Mucosa of gallbladder (tissue), 1 donor: Measurements from ENCODE around the gene SYCE3. TPM values are rescaled to one million over a fixed set of nuclear protein-coding genes. Genes with fewer than 3 reads are reported as not detected.

Experiments
- DNase-seq: peaks from one replicate; pipeline ENCODE4 v3.0.0-alpha.2; 2020; ENCODE audit warnings: low spot score
- total RNA-seq: library from RNA; stranded (reverse); gene quantifications from one replicate; pipeline ENCODE4 v1.2.1, GENCODE V29; 2021
- donor health status: DM: no; HTN: no; CAD: no.

The SYCE3 gene
- total RNA-seq, 1 donor from 2014 or later = not detected

DNA sequence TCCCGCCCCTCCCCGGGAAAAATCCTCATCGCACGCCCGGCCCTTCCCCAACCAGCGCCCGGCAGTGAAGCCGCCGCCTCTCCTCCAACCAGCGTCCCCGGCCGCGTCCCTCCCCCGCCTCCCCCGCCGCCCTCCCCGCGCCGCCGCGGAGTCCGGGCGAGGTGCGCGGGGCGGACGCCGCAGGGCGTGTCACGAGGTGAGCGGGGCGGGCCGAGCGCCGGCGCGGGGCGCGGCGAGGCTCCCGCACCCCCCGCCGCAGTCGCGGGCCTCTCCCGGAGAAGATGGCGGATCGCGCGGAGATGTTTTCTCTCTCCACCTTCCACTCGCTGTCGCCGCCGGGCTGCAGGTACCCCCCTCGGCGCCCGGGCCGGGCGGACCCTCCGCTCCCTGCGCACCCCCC, 37.8 kb upstream of the SYCE3 start, which contains the start of gene MAPK8IP2:
Gene MAPK8IP2 (plus strand): TSS at position 256 of the 400 bp plus-strand sequence. CDS start 26 bp downstream, at position 282.
- DNase-seq = no peak

DNA sequence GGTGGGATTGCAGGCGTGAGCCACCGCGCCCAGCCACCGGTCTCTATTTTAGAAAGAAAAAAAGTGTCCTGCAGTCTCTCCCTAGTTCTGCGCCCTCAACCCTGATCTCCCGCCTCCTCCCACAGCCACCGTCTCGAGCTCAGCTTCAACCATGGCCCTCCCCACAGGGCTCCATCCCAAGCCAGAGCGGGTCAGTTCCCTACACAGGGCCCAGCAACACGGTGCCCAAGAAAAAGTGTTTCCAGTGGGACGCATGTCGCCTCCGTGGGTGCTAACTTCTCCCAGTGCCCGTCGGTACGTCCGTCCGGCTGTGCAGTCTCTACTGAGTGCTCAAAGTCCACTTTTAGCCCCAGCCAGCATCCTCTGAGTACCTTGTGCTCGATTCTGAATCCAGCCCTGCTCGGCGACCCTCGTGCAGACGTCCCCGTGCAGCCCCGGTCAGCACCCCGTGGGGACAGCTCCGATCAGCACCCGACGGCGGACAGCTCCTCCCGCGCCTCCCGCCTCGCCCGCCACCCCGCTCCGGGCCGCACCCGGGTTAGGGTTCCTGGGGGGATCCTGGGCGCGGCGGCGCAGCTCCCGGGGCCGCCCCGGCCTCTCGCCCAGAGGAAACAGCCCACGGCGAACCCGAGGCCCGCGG, 37.2 kb upstream of the SYCE3 start:
- DNase-seq = peak; percentile 49

DNA sequence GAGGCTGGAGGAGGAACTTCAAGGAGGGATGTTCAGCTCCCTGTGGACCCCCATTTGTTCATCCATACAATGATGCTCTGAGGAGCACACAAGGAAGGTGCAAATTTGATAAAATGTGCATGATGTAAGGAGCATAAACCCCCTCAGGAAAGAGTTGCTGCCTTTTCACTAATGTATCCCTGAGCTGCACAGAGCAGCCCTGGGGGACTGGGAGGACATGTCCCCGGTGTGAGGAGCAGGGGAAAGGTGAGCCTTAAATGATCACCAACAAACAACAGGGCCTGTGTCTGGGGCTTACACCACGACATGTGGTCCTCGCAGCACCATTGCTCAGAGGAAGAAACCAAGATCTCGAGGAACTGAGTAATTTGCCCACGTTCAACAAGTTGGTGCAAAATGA, 34.4 kb upstream of the SYCE3 start:
- DNase-seq = no peak

DNA sequence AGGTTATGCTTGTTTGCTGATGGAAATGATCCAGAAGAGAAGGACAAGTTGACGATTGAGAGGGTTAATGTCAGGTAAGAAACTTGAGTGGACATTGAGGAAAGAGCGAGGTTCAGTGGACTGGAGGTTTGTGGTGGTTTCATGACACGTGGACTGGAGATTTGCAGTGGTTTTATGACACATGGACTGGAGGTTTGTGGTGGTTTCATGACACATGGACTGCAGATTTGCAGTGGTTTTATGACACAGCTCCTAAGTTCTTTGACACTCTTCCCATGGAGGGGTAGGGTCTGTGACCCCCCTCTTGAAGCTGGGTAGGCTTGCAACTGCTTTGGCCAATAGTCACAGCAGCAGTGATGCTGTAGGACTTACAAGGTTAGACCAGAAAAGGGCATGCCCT, 32.5 kb upstream of the SYCE3 start:
- DNase-seq = no peak

DNA sequence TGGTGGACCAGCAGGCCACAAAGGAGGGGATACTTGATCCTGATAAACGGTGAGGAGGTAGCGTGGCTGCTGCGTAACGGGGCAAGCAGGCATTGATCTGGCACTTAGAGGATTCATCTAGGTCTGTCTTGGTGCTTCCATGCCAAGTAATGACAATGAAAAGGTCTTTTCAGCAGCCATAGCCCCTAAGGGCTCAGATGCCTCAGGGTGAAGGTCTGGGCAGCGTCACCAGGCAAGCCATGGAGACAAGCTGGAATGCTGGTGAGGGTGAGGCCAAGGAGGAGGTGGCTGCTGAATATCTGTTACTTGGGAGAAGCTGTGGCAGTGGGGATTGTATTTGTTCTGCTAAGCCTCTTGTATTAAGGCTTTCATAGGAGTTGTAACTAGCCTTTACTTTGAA, 24.7 kb upstream of the SYCE3 start:
- no peak for DNase-seq

DNA sequence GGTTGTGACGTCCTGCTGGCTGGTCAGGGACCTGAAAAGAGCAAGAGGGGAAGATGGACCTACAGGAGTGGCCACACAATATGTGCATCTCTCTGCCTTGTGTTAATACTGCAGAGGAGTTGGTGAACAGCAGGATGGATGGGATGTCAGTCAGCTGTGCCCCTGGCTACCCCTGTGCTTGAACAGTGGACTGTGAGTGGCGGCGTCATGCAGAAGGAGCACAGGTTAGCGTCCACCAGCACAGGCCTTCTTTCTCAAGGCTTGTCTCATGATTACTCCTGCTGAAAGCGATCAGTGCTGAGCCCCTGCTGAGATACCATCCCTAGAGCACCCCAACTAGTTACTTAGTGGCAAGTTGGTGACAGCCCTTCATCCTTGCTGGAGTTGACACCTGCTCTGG, 23.7 kb upstream of the SYCE3 start:
- DNase-seq = no peak

DNA sequence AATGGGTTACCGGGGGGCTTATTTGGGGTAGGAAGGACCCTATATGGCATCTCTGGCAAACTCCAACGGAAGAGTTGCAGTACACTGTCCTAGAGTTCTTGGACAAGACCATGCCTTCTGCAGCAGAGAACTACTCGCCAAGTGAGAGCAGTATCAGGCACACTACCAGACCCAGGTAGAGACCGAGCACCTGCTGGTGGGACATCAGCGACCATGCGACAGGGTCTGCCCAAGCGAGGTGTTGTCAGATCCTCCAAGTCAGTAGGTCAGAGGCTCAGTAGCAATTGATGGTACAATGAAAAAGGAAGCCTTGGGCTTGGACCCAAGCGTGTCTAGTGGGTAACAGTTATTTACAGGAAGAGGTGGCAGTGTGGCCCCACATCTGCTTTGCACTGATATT, 23.1 kb upstream of the SYCE3 start:
- no peak for DNase-seq

DNA sequence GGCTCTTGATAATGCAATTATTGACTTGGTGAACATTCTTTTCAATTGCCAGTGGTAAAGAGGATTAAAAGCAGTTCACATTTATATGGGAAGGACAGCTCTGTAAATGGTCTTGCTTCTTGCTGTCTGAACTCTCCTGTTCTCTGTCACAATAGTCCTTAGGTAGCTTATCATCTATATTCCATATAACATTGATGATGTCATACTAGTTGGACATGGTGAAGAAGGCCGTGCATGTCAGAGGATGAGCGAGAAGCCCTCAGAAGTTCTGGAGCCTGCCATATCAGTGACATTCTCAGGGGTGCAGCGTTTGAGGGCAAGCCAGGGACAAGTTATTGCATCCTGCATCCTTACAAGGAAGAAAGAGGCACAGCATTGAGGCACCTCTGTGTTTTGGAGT, 22.5 kb upstream of the SYCE3 start:
- DNase-seq = no peak

DNA sequence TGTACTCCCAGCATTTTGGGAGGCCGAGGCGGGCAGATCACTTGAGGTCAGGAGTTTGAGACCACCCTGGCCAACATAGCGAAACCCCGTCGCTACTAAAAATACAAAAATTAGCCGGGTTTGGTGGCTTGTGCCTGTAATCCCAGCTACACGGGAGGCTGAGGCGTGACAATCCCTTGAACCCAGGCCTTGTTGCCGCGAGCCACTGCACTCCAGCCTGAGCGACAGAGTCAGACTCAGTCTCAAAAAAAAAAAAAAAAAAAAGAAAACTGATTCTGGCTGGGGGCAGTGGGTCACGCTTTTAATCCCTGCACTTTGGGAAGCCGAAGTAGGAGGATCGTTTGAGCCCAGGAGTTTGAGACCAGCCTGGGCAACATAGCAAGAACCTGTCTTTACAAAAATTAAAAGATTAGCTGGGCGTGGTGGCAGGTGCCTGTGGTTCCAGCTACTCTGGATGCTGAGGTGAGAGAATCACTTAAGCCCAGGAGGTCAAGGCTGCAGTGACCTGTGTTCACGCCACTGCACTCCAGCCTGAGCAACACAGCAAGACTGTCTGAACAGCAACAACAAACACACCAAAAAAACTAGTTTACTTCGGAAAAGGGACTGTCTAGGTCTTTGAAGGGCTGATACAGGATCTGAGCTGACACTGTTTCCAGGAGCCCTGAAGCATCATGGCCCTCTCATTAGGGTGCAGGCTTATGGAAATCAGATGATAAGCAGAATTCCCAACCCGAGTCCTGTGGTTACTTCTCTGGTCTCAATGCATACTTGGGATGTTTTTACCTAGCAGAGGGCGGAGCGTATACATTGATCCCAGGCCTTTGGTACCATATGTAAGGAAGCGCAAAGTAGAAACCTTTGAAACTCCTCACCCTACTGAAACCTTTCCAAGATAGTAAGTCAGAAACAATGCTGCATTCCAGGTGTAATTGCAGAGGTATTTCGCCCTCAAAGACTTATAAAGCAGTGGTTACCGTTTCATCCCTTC, 21.7 kb upstream of the SYCE3 start:
- DNase-seq = no peak

DNA sequence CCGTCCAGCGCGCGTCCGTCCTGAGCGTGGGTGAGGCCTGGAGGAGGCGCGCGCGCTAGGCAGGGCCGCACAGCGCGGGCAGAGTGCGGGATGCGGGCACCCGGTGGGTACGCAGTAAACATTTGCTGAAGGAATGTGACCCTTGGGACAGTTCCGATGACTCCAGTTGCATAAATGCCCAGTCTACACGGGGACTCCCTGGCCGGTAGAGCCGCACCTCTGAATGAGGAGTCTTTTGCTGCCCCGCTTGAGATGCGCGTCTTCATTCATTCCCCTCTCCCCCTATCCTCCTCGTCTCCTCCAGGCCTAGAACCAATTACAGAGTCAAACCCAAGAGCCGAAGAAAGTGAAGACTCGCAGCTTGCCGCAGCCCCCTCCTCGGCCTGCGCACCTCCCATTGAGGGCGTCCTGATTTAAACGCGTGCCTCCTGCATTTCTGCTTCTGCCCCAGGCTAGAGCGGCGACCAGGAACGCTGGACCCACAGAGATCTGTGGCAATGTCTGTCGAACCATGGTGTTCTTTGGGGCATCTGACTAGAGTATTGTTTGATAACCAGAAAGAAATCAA, 20.7 kb upstream of the SYCE3 start:
- no peak for DNase-seq

DNA sequence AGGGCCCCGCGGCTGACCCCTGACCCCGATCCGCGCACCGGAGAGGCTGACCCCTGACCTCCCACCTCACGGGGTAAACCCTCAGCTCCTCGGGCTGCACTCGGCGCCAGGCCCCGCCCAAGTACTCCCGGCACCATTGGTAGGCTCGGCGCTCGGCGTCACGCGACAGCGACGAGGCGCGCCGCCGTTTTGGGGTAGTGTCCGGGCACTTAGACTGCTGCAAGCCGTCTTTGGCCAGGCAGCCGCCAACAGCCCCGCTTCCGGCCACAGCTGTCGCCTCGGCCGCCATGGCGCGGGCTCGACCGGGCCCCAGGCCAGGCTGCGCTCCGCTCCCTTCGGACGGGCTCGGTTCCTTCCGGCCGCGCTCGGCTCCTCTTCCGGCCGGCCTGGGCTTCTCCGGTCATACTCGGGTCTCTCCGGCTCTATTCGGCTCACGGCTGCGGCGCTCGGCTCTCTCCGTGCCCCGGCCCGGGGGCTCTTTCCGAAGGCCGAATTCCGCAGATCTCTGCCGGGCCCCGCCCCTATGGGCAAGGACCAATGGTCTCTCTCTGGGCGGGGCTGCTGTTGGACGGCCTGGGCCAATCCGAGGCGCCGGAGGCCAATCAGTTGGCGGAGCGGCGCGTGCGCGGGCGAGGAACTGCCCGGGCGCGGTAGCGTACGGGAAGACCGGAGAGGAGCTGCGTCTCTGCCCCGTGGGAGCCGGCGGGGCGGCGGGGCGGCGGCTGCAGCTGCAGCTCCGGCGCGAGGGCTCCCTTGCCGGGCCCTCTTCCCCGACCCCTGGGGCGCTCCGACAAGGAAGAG, 20.0 kb upstream of the SYCE3 start, which contains the start of gene CHKB:
Gene CHKB (minus strand): TSS at position 357 of the 801 bp plus-strand sequence. CDS start 68 bp downstream, at position 289.
- peak; percentile 99 for DNase-seq

DNA sequence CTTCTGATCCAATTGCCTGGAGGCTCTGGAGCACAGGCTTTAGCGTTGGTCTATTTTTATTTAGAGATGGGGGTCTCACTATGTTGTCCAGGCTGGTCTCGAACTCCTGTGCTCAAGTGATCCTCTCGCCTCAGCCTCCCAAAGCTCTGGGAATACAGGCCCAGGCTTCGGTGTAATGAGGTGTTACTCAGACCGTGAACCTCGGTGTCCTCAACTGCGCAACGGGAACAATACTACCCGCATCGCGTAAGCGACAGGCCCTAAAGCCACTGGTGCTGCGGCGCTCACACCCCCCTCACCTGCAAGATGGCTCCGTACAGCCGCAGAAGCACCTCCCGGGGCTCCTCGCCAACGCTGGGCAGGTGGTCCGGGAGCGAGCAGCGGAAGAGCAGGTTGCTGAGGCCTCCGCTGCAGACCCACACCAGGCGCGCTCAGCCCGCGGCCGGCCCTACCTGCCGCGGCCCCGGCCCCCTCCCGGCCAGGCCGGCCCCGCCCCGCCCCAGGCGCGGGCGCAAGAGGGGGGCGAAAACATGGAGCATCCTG, 19.3 kb upstream of the SYCE3 start:
- DNase-seq = no peak

DNA sequence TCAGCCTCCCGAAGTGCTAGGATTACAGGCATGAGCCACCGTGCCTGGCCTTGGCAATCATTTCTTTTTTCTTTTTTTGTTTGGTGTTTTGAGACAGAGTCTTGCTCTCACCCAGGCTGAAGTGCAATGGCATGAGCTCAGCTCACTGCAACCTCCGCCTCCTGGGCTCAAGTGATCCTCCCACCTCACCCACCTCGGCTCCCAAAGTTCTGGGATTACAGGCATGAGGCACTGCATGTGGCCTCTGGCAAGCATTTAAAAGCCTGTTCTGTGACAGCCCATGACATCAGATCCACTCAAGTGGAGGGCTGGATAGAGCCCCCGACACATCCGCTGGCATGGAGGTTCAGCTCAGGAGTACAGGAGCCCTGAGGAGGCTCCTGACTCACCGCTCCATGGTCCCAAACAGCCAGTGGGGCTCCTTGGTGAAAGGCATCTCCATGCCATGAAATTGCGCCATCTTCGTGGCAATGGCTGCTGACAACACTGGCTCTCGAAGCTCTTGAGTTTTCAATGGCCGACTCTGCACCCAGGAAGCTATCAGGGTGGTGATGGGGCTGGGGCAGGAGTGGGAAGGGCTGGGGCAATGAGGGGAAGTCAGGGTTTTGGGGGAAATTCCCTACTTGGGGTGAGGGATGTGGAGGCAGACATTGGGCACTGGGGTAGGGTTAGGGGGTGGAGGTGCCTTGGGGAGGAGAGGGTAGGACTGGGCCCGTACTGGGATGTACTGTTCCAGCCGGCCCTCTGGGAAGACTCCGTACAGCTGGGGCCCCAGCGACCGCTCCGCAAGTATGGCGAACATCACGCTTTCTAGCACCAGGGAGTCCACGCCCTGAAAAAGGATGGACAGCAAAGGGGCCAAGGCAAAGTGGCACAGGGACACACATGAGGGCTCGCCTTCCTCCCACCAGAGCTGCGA, 18.6 kb upstream of the SYCE3 start:
- no peak for DNase-seq

DNA sequence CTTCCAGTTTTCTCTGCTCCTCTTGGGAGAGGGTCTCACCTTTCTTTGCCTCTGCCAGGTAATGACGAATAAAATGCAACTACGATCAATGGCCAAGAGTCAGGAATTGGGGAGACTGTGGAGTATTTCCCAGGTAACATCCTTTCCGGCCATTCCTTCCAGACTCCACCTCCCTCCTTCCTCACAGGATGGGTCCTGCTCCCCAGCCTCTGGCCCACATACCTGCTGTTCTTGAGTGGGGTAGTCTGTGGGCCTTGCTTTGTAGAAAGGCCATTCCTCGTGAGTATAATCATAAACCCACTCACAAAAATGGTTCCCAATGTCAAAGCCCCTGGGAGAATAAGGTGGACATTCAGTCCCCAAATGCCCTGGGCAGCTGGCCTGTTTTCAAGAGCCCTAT, 17.0 kb upstream of the SYCE3 start:
- DNase-seq = no peak

DNA sequence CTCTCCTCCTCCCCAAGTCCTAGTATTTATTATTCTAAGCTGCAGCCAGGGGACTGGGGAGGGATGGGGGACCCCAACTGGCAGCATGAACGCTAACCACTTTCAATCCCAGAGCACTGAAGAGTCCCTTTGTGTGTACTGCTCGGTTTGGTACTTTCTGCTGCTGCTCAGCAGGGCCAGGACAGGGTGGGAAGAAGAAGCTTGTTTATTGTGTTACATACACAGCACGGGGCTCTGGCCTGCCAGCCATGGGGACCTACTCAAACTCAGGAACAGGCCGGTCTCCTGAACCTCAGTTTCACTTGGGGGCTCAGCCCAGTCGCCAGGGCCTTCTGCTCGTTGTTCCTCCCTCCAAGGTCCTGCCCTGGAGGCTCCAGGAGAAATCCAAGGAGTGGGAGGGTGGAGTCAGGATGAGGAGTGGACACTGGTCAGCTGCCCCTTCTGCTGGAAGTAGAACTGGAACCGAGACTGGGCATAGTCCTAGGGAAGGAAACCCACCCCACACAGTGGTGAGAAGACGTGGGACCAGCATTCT, 16.1 kb upstream of the SYCE3 start:
- no peak for DNase-seq

DNA sequence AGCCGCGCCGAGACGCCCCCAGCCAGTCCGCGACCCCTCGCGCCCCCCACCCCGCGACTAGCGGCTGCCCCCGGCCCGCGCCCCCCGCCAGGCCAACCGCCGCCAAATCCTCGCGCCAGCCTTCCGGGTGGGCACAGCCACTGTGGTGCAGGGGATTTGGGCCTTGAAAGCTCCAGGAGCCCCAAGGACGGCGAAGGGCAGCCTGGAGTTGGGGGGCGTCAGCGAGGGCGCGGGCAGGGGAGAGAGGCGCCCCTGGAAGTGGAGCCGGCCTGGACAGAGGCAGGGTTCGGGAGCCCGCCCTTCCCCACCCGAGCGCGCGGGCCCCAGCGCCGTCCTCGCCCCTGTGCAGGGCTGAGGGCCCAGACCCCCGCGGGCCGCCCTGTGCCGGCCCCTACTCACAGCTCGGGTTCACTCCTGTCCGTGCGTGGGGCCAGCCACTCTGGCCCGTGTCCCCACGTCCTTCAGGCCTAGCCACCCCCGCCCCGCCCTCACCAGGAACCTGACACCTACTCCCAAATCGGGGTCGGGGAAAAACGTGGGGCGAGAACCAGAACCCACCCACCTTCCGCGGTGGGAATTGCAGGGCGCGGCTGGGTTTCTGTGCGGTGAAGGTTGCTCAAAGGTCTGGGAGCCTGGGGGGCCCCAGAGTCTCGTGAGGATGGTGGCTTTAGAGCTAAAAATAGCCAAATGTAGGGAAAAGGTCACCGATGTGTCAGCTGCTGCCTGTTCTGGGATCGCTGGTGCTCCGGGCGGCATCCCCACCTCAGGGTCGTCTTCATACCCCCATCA, 15.5 kb upstream of the SYCE3 start, which contains the start of gene CPT1B:
Gene CPT1B (minus strand): TSS at position 441 of the 789 bp plus-strand sequence. CDS start 512 bp downstream, outside the sequence.
- DNase-seq = no peak

DNA sequence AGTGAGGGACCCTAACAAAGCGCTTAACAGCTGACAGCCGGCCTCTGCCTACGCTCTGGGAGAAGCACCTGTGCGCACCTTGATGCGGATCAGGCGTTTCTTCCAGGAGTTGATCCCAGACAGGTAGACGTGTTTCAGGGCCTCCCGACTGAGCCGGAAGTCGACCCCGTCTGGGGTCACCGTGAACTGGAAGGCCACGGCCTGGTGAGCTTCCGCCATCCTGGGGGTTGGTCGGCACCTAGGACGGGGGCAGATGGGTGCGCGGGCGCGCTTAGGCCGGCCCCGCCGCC, 14.9 kb upstream of the SYCE3 start:
- no peak for DNase-seq

DNA sequence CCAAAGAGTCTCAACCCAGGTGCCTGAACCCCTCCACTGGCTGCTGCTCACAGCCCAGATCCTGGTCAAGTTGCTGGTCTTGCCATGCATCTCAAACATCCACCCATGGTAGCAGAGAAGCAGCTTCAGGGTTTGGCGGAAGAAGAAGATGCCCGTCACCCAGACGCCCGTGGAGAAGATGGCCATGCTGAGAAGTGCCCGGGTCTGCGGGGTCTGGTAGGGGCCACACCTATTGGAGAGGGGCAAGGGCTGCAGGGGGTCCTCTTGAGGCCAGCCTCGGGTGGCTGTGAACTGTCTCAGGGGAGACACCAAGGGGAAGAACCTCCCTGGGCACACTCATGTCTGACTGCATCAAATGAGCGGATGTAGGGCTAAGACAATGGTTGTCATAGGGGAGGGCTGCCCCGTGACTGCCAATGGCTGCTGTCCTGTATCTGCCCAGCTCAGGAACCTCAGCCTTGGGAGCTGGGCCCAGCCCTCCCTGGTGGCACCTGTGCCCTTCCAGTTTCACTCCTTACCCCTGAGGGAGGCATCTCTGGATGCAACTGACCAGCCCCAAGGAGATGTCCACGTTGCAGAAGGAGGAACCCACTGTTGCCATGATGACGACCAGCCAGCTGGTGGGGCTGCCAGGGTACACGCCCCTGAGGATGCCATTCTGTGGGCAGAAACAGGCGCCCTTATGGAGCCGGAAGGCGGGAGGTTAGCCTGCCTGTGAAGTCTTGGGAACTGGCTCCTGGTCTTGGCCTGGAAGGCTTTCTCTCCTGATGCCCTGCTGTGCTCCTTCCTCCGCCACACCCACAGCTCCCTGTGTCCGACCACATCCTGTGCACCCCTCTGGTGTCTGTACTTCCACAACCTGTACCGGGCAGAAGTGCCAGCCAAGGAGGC, 14.3 kb upstream of the SYCE3 start:
- DNase-seq = no peak
